ENCODE measurements around the gene ARHGAP42. TPM values are rescaled to one million over a fixed set of nuclear protein-coding genes. Genes with fewer than 3 reads are reported as not detected.

The ARHGAP42 gene
- total and polyA plus RNA-seq, 8 donors = 2.3 to 119 (median 39.3) TPM

- Histone ChIP-seq H3K27ac (no peak overlapping the region), H3K4me1 (peaks cover 0 to 35% (median 12%) of the 10 kb centered on the region in 4 donors), H3K9me3 (no peaks in the 10 kb centered on the region), H3K27me3 (no peaks in the 10 kb centered on the region), H3K4me3 (no peak overlapping the region), H3K36me3 (no peaks in the 10 kb centered on the region)
- WGBS, 5 donors = 4 to 36% (median 19%) methylated on average over 1 of the region's 1 CpG
- DNase-seq = no peak
- intact Hi-C loops (cut with DNase I; ENCODE audit: low total_unique reads) = no loop called here
- TF ChIP-seq POLR2AphosphoS5 (IDR thresholded peaks at IDR 0.05) (no peak), EP300 (IDR thresholded peaks at IDR 0.05) (no peak), CTCF (IDR thresholded peaks at IDR 0.05) (no peak), POLR2A (IDR thresholded peaks at IDR 0.05) (no peak)
Observed at GRCh38 chr11:100791860-100792259, 104.8 kb downstream of the ARHGAP42 start.

DNA sequence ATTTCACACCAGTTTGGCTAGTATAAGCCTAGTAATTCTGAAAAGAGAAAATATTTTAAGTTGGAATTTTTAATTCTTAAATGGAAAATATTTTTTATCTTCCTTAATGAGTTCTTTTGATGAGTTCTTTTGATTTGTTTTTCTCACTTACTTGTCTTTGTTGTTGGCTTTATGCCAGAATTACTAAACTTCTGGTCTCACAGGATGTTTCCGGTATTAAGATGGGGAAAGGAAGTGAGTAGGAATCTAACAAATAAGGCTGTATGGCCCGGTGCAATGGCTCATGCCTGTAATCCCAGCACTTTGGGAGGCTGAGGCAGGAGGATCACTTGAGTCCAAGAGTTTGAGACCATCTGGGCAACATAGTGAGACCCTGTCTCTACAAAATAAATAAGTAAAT lies 106.4 kb downstream of the ARHGAP42 start:
- Histone ChIP-seq H3K4me1 (peaks cover 0 to 29% (median 12%) of the 10 kb centered on the region in 4 donors), H3K27ac (no peak overlapping the region), H3K27me3 (no peaks in the 10 kb centered on the region), H3K36me3 (no peaks in the 10 kb centered on the region), H3K4me3 (no peak overlapping the region), H3K9me3 (no peaks in the 10 kb centered on the region)
- WGBS, 5 donors = 78 to 93% (median 83%) methylated on average over 2 of the region's 2 CpGs
- intact Hi-C loops (cut with DNase I; ENCODE audit: low total_unique reads) = no loop called here
- TF ChIP-seq POLR2AphosphoS5 (IDR thresholded peaks at IDR 0.05) (no peak), EP300 (IDR thresholded peaks at IDR 0.05) (no peak), CTCF (IDR thresholded peaks at IDR 0.05) (no peak), POLR2A (IDR thresholded peaks at IDR 0.05) (no peak)
- no peak for DNase-seq

DNA sequence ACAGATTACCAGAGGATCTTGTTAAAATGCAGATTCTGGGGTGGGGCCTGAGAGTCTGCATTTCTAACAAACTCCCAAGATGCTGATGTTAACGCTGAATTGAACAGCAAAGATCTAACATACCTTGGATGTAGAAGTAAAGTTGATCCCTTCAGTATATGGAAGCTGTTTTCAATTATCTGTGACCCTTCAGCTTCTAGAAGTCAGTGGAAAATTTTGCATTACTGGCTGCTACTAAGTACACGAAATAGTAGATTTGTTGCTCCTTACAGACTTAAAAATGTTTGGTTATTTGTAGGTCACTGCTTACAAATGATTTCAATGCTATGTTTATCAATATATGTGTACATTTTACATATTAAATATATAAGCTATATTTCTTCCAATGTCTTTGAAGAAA lies 107.4 kb downstream of the ARHGAP42 start:
- no peak for DNase-seq
- 84 to 91% (median 86%) methylated on average over 2 of the region's 2 CpGs for WGBS, 5 donors
- Histone ChIP-seq H3K27me3 (no peaks in the 10 kb centered on the region), H3K27ac (no peak overlapping the region), H3K4me1 (peaks cover 0 to 24% (median 10%) of the 10 kb centered on the region in 4 donors), H3K9me3 (no peaks in the 10 kb centered on the region), H3K4me3 (no peak overlapping the region), H3K36me3 (no peaks in the 10 kb centered on the region)
- TF ChIP-seq EP300 (IDR thresholded peaks at IDR 0.05) (no peak), POLR2A (IDR thresholded peaks at IDR 0.05) (no peak), POLR2AphosphoS5 (IDR thresholded peaks at IDR 0.05) (no peak), CTCF (IDR thresholded peaks at IDR 0.05) (no peak)
- intact Hi-C loops (cut with DNase I; ENCODE audit: low total_unique reads) = no loop called here

DNA sequence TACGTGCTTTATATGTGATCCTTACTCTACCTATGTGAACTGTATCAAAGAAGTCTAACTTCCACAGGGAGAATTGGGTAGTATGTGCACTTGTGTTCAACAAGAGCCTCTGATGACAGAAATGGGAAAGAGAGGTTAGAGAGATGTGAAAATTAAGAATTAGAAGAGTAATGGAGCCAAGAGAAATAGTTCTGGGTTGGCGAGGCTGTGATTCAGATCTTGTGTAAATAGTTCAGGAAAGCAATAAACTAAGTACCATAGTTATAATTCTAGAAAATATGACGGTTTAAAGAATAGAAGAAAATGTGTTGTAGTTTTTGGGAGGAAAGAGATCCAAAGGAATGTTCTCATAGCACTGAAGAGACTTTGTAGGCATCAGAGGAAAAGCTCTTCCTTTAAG lies 112.4 kb downstream of the ARHGAP42 start:
- Histone ChIP-seq H3K27ac (no peak overlapping the region), H3K36me3 (no peaks in the 10 kb centered on the region), H3K9me3 (no peaks in the 10 kb centered on the region), H3K27me3 (no peaks in the 10 kb centered on the region), H3K4me1 (no peaks in the 10 kb centered on the region), H3K4me3 (no peak overlapping the region)
- TF ChIP-seq EP300 (IDR thresholded peaks at IDR 0.05) (no peak), POLR2AphosphoS5 (IDR thresholded peaks at IDR 0.05) (no peak), POLR2A (IDR thresholded peaks at IDR 0.05) (no peak), CTCF (IDR thresholded peaks at IDR 0.05) (no peak)
- intact Hi-C loops (cut with DNase I; ENCODE audit: low total_unique reads) = no loop called here
- WGBS, 5 donors = 79 to 82% (median 80%) methylated on average over 3 of the region's 3 CpGs
- DNase-seq = no peak

All from stomach (tissue), 9 donors.